ENCODE data around the gene CD74. TPM values are rescaled to one million over a fixed set of nuclear protein-coding genes. Genes with fewer than 3 reads are reported as not detected.
A peak's percentile ranks its signal among the peaks of the same experiment; 100 is the strongest.
"Not testable (repeated sequence)": the region's sequence is repeated elsewhere in the genome, so short reads cannot be mapped to it uniquely, and the experiment has no call there.

Gene CD74
- total RNA-seq, 1 donor from 2014 or later = 24.9 TPM

DNA sequence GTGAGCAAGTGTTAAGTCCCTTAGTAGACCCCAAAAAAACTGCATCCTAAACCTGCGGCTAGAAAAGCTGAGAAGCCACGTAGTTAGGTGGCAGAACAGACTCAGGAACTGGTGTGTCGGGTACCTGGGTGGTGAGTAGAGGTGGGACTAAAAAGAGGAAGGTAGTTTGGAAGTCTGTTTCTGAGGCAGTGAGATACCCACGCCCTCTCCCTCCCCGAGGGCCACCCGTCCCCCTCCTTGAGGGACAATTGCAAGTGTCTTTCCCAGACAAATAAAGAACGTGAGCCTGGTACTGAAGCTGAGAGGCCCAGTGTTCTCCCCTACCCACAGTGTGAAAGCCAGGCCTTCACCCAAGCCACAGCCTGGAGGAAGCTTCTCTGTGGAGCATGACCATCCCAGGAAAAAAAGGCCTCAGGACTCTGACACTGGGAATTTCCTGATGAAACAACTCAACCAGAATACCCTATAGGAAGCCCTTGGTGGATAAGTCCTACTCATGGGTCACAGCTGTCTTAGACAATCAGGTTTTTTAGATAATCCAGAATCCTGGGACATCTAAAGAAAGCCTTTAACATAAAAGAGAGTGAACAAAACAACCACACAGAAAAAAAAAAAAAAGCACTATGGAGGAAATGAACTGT lies 7.0 kb upstream of the CD74 start:
- Mint-ChIP-seq H3K4me1 (ENCODE audit: unreplicated experiment) (no peaks in the 10 kb centered on the region), H3K27ac (no peak overlapping the region), H3K36me3 (no peaks in the 10 kb centered on the region), H3K9me3 (no peaks in the 10 kb centered on the region), H3K4me3 (no peak overlapping the region), H3K27me3 (no peaks in the 10 kb centered on the region)
- TF ChIP-seq, protein P1, sequence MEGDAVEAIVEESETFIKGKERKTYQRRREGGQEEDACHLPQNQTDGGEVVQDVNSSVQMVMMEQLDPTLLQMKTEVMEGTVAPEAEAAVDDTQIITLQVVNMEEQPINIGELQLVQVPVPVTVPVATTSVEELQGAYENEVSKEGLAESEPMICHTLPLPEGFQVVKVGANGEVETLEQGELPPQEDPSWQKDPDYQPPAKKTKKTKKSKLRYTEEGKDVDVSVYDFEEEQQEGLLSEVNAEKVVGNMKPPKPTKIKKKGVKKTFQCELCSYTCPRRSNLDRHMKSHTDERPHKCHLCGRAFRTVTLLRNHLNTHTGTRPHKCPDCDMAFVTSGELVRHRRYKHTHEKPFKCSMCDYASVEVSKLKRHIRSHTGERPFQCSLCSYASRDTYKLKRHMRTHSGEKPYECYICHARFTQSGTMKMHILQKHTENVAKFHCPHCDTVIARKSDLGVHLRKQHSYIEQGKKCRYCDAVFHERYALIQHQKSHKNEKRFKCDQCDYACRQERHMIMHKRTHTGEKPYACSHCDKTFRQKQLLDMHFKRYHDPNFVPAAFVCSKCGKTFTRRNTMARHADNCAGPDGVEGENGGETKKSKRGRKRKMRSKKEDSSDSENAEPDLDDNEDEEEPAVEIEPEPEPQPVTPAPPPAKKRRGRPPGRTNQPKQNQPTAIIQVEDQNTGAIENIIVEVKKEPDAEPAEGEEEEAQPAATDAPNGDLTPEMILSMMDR (conservative IDR thresholded peaks at IDR 0.05) = no peak
- no peak for DNase-seq (ENCODE audit: extremely low spot score, unreplicated experiment)

DNA sequence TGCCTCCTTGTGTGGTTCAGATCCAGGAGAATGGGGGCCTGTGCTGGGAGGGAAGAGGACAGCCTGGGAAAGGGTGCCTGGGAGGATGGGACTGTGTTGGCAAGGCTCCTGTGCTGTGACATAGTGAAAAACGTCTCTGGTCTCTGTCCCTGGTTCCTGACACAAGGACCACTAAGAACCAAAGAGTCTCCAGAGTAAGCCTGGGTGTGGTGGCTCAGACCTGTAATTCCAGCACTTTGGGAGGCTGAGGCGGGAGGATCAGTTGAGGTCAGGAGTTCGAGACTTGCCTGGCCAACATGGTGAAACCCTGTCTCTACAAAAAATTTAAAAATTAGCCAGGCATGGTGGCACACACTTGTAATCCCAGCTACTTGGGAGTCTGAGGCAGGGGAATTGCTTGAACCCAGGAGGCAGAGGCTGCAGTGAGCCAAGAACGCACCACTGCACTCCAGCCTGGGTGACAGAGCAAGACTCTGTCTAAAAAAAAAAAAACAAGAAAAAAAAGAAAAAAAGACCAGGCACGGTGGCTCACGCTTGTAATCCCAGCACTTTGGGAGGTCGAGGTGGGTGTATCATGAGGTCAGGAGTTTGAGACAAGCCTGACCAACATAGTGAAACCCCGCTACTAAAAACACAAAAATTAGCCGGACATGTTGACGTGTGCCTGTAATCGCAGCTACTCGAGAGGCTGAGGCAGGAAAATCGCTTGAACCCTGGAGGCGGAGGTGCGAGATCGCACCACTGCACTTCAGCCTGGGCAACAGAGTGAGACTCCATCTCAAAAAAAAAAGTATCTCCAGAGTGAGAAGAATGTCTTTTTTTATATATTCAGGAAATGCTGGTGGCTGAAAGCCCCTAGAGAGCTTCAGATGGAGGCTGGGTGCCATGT lies 1.4 kb upstream of the CD74 start:
- not testable (repeated sequence) for H3K4me3 Mint-ChIP-seq; H3K27ac Mint-ChIP-seq; H3K36me3 Mint-ChIP-seq; H3K9me3 Mint-ChIP-seq; H3K27me3 Mint-ChIP-seq; DNase-seq (ENCODE audit: extremely low spot score, unreplicated experiment)
- H3K4me1 Mint-ChIP-seq (ENCODE audit: unreplicated experiment) = peaks cover 14% of the 10 kb centered on the region

DNA sequence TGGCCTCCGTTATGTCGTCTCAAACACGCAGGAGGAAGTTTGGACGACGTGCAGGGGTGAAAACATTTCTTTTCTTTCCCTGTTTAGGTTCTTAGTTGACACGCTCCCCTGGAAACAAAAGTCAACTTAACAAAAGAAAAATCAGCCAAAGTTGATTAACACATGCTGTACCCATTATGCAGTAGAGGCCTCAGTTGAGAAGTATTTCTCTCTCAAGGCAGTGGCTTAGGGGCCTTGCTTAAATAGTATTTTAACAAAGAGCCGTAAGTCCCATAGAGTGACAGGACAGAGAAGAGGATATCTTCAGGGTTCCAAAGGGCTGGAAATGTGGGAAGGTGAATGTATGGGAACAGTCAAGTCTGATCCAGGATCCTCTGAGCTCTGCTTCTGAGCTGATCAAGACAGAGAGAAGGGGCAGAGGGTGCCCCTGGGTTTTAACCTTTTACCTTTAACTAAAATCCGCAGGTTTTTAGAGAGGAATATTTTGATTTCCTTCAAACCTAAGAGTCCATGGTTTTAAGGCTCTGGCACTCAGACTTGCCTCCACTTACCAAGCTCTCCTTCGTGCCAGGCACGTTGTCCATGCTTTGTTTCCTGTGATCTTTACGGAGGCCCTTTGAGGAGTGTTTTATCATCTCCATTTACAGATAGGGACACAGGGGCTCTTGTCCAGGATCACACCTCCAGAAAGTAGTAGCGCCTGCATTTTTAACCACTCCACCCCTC lies 629 bp upstream of the CD74 start:
- Mint-ChIP-seq H3K4me1 (ENCODE audit: unreplicated experiment) (peaks cover 14% of the 10 kb centered on the region), H3K9me3 (no peaks in the 10 kb centered on the region), H3K36me3 (no peaks in the 10 kb centered on the region), H3K27me3 (no peaks in the 10 kb centered on the region), H3K27ac (no peak overlapping the region), H3K4me3 (peak overlapping the region; percentile 83)
- no peak for DNase-seq (ENCODE audit: extremely low spot score, unreplicated experiment)
- TF ChIP-seq, protein P1 (conservative IDR thresholded peaks at IDR 0.05) = no peak

DNA sequence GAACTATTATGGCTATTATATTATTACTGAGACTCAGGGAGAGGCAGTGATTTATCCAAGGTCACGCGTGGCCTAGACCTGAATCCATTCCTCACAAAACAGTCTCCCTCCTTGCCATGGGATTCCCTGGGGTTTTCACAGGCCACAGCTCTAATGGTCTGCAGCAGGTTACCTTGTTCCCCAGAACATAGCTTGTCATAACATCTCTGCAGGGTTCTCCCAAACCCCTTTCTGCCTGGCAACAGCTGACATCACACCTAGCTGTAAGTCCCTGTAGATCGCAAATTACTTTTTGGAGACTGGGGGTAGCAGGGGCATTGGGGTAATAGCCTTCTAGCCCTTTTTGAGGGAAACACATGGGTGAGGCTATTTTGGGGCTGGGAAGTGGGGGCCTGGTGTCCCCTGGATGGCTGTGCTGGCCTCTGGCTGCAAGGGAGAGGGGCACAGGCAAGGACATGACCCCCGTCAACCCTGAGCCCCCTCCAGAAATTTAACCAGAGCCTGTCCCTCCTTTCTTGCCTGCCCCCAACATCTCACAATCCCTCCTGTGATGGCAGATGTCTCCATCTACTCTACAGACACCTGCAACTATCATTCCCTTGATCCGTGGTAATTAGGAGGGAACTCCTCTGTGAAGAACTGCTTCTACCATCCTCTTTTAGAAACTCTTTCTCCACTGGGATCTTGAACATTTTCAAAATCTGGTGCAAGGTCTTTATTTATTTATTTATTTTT lies 1.3 kb downstream of the CD74 start:
- Mint-ChIP-seq H3K27ac (no peak overlapping the region), H3K9me3 (no peaks in the 10 kb centered on the region), H3K36me3 (no peaks in the 10 kb centered on the region), H3K4me1 (ENCODE audit: unreplicated experiment) (peaks cover 14% of the 10 kb centered on the region), H3K4me3 (no peak overlapping the region), H3K27me3 (no peaks in the 10 kb centered on the region)
- DNase-seq (ENCODE audit: extremely low spot score, unreplicated experiment) = no peak
- TF ChIP-seq, protein P1 (conservative IDR thresholded peaks at IDR 0.05) = no peak

DNA sequence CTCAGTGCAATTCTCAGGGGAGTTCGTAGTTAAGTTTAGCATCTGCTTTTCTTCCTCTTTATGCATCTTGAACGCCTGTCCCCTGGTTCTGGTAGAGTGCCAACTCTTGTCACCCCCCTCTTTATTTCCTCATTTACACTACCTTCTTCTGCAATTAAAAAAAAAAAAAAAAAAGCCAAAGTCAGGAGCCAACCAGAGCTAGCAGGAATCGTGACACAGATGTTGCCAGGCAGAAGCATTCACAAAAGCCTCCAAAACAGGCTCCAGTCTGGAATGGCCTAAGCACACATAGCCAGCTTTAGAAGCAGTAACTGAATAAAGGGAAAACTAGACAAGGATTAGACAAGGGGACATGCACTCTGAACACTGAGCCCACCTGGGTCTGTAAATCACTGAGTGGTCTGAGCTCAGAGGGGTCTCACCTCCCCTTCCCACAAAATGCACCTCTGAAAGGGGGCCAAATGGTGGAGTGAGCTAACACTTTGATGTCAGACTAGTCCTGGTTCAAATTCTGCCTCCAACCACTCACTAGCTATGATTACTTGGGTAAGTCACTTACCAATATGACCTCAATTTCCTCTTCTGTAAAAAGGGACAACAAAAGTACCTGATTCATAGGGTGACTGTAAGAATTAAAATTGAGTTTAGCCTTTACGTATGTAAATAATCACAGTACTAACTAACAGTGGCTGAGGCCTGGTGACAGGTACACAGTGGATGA lies 2.0 kb downstream of the CD74 start:
- H3K27ac Mint-ChIP-seq = peak overlapping the region; percentile 58
- no peak for DNase-seq (ENCODE audit: extremely low spot score, unreplicated experiment)
- H3K4me3 Mint-ChIP-seq = peak overlapping the region; percentile 33
- no peaks in the 10 kb centered on the region for H3K36me3 Mint-ChIP-seq
- TF ChIP-seq, protein P1 (conservative IDR thresholded peaks at IDR 0.05) = no peak
- H3K4me1 Mint-ChIP-seq (ENCODE audit: unreplicated experiment) = peaks cover 14% of the 10 kb centered on the region
- H3K9me3 Mint-ChIP-seq = no peaks in the 10 kb centered on the region
- no peaks in the 10 kb centered on the region for H3K27me3 Mint-ChIP-seq
